ENCODE data around the gene TSPAN4. TPM values are rescaled to one million over a fixed set of nuclear protein-coding genes. Genes with fewer than 3 reads are reported as not detected.

Gene TSPAN4
- total and polyA plus RNA-seq, 12 donors: 22.2 to 66.5 (median 29.5) TPM

GRCh38 chr11:871472-871871, 28.8 kb downstream of the TSPAN4 start:
- 76 to 77% methylated on average over 9 of the region's 9 CpGs for WGBS, 2 donors
- intact Hi-C loops (cut with DNase I): no loop called here
- peaks cover 0 to 3% (median 0%) of the 10 kb centered on the region in 9 donors for H3K4me1 ChIP-seq
- no peak for TF ChIP-seq CTCF (IDR thresholded peaks at IDR 0.05)
- peaks cover 0 to 23% (median 3%) of the 10 kb centered on the region in 9 donors for H3K36me3 ChIP-seq
- DNase-seq (no peak), ATAC-seq (no peak)
- H3K27ac ChIP-seq: no peak overlapping the region
- no peaks in the 10 kb centered on the region for H3K9me3 ChIP-seq
- no peaks in the 10 kb centered on the region for H3K27me3 ChIP-seq
- H3K4me3 ChIP-seq: no peak overlapping the region

- 92 to 94% methylated on average over 9 of the region's 9 CpGs for WGBS, 2 donors
- no peak for ATAC-seq
These were observed 30.1 kb downstream of the TSPAN4 start for GRCh38 chr11:872799-873198.

GRCh38 chr11:873706-874105, 31.1 kb downstream of the TSPAN4 start:
- Histone ChIP-seq H3K36me3 (peaks cover 0 to 19% (median 0%) of the 10 kb centered on the region in 9 donors), H3K27ac (no peak overlapping the region), H3K27me3 (no peaks in the 10 kb centered on the region), H3K4me3 (no peak overlapping the region), H3K9me3 (no peaks in the 10 kb centered on the region), H3K4me1 (peaks cover 0 to 10% (median 0%) of the 10 kb centered on the region in 9 donors)
- TF ChIP-seq CTCF (IDR thresholded peaks at IDR 0.05): no peak
- 72 to 75% methylated on average over 12 of the region's 12 CpGs for WGBS, 2 donors
- DNase-seq (no peak), ATAC-seq (no peak)
- intact Hi-C loops (cut with DNase I): no loop called here

More at GRCh38 chr11:872799-873198, 30.1 kb downstream of the TSPAN4 start:
- Histone ChIP-seq H3K4me1 (peaks cover 0 to 10% (median 0%) of the 10 kb centered on the region in 9 donors), H3K36me3 (peaks cover 0 to 11% (median 0%) of the 10 kb centered on the region in 9 donors), H3K27ac (no peak overlapping the region), H3K4me3 (no peak overlapping the region), H3K27me3 (no peaks in the 10 kb centered on the region), H3K9me3 (no peaks in the 10 kb centered on the region)
- DNase-seq: no peak
- no peak for TF ChIP-seq CTCF (IDR thresholded peaks at IDR 0.05)
- intact Hi-C loops (cut with DNase I): no loop called here

GRCh38 chr11:875203-875602, 32.6 kb downstream of the TSPAN4 start:
- Histone ChIP-seq H3K36me3 (peaks cover 0 to 18% (median 0%) of the 10 kb centered on the region in 9 donors), H3K4me1 (peaks cover 0 to 10% (median 0%) of the 10 kb centered on the region in 9 donors), H3K27me3 (no peaks in the 10 kb centered on the region), H3K27ac (no peak overlapping the region), H3K4me3 (no peak overlapping the region), H3K9me3 (no peaks in the 10 kb centered on the region)
- DNase-seq (no peak), ATAC-seq (no peak)
- WGBS, 2 donors: 93 to 95% methylated on average over 16 of the region's 16 CpGs
- intact Hi-C loops (cut with DNase I): no loop called here
- TF ChIP-seq CTCF (IDR thresholded peaks at IDR 0.05): no peak

Measured in heart right ventricle (tissue), 16 donors.